GM21723 (cell line): Measurements from ENCODE around the gene TIE1.

ENCODE experiments used
- ATAC-seq: cut with Tn5 transposase; IDR thresholded peaks from one replicate; pipeline ENCODE4 v1.9.1; 2021; ENCODE audit warnings: mild to moderate bottlenecking, moderate library complexity; ENCODE audit not compliant: unreplicated experiment

TIE1 gene

DNA sequence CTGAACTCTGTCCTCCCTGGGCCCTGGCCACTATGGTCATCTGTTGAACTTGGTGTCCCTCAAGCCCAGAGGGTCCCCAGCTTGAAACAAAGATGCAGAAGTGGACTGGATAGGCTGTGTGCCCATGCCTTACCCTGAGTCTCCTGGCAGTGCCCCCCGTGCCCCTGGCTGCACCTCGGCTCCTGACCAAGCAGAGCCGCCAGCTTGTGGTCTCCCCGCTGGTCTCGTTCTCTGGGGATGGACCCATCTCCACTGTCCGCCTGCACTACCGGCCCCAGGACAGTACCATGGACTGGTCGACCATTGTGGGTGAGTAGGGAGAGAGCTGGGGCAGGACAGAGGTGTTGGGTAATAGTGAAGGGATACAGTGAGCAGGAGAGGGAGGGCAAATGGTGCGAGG lies 10.7 kb downstream of the TIE1 start:
- no peak for ATAC-seq

DNA sequence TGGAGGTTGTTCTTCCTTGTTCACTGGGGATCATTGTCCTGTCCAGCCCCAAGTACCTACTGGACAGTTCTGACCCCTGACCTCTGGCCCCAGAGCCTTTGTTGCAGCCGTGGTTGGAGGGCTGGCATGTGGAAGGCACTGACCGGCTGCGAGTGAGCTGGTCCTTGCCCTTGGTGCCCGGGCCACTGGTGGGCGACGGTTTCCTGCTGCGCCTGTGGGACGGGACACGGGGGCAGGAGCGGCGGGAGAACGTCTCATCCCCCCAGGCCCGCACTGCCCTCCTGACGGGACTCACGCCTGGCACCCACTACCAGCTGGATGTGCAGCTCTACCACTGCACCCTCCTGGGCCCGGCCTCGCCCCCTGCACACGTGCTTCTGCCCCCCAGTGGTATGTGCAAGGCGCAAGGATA lies 11.4 kb downstream of the TIE1 start:
- ATAC-seq, result no peak

DNA sequence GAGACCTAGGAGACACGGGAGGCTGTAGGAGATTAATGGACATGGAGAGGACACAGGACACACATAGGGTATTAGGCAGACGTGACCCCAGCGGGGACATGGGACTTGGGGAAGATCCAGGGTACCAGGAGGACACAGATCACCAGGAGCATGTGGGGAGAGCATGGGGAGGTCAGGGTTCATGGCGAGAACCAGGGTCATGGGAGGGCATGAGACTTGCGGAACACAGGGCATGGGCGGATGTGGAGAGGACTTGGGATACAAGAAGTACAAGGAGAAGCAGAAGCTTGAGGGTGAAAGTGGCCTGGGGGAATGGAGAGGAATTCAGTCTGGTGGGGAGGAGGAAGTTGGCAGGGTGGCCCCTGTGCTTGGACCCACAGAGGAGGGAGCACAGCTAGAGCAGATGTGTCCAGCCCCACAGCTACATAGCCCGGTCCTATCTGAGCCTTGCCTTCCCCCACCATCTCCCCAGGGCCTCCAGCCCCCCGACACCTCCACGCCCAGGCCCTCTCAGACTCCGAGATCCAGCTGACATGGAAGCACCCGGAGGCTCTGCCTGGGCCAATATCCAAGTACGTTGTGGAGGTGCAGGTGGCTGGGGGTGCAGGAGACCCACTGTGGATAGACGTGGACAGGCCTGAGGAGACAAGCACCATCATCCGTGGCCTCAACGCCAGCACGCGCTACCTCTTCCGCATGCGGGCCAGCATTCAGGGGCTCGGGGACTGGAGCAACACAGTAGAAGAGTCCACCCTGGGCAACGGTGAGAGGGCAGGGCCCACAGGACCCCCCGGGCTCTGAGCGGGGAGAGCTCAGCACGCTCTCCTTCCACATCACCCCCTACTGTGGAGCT lies 12.1 kb downstream of the TIE1 start:
- no peak for ATAC-seq

DNA sequence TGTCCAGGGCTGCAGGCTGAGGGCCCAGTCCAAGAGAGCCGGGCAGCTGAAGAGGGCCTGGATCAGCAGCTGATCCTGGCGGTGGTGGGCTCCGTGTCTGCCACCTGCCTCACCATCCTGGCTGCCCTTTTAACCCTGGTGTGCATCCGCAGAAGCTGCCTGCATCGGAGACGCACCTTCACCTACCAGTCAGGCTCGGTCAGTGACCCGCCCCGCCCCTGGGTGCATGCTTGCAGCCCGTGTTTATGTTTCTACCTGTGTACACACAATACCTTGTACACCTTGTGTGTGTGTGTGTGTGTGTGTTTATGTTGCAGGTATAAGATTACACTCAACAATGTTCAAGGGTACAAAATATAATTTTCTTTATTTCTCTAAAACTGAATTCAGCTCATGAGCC lies 13.0 kb downstream of the TIE1 start:
- no peak for ATAC-seq

DNA sequence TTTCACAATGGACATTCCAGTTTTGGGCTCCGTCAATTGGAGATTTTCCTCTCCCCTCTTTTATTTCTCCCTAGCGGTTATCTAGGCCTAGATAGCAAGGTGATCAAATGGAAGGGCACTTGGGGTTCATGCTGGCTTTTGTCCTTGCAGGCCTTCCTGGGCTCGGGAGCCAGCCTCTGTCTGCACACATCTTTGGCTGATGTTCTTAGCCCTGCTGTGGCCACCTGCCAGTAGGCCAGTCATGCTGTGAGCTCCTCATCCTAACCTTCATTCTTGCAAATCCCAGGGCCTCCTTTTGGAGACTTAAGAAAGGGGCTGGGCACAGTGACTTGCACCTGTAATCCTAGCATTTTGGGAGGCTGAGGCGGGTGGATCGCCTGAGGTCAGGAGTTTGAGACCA lies 13.5 kb downstream of the TIE1 start:
- no peak for ATAC-seq

DNA sequence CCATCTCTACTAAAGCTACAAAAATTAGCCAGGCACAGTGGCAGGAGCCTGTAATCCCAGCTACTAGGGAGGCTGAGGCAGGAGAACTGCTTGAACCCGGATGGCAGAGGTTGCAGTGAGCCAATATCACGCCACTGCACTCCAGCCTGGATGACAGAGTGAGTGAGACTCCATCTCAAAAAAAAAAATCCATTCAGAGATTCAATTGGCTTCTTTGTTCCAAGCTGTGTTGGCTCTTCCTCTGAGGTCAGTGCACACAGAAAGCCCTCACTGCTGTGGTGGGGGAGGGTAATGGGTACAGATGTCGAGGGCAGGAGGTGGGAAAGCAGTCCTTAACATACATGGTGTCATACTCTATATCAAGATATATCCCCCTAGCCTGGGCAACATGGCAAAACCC lies 14.7 kb downstream of the TIE1 start:
- no peak for ATAC-seq

DNA sequence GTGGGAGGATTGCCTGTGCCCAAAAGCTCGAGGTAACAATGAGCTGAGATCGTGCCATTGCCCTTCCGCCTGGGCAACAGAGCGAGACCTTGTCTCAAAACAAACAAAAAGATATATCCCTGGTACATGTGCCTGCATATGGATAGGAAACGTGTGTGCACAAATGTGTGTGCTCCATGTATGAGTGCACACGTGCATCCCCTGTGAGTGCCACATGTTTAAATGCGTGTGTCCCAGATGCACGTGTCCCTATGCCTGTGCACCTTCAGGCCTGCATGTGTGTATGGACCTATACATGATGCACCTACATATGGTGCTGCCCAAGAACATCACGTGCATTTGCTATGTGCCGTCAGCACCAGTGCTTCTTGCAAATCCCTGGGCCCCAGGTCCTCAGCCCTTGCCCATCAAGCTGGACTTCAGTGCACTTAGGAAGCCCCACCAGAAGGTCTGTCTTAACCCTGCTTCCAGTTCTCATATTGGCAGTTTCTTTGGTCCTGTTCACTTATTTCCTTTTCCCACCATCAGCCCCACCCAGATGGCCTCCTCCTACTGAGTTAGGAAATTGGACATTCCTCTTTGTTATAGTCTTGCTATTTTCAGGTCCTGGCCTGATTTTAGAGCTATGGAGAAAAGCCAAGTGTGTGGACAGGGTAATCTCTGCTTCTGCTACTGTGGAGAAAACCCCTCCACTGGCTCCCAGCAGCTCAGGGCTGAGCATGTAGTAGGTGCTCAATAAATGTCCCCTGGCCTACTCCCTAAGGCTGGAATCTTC lies 15.4 kb downstream of the TIE1 start:
- no peak for ATAC-seq

DNA sequence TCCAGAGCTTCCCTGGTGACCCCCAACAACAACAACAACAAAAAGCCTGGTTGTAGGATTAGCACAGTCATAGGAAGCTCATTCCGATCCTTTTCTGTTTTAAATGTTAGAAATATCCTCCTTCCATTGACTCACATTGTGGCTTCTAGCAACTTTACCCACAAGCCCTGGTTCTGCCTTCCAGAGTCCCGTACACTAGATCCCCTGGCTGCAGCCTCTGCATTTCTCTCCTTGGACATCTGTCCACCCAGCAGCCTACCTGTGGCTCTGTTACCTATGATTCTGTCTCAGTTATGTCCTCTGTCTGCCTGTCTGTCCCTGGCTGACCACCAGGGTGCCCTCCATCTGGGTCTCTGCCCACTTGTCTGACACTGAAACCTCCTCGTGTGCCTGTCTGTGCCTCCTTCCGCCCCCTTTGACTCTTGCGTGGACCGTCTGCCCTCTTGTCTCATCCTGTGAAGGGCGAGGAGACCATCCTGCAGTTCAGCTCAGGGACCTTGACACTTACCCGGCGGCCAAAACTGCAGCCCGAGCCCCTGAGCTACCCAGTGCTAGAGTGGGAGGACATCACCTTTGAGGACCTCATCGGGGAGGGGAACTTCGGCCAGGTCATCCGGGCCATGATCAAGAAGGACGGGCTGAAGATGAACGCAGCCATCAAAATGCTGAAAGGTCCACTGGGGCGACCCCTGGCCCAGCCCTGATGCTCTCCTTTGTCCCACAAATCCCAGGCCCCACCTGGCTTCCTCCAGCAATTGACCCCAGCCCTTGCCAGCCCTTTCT lies 16.1 kb downstream of the TIE1 start:
- no peak for ATAC-seq

DNA sequence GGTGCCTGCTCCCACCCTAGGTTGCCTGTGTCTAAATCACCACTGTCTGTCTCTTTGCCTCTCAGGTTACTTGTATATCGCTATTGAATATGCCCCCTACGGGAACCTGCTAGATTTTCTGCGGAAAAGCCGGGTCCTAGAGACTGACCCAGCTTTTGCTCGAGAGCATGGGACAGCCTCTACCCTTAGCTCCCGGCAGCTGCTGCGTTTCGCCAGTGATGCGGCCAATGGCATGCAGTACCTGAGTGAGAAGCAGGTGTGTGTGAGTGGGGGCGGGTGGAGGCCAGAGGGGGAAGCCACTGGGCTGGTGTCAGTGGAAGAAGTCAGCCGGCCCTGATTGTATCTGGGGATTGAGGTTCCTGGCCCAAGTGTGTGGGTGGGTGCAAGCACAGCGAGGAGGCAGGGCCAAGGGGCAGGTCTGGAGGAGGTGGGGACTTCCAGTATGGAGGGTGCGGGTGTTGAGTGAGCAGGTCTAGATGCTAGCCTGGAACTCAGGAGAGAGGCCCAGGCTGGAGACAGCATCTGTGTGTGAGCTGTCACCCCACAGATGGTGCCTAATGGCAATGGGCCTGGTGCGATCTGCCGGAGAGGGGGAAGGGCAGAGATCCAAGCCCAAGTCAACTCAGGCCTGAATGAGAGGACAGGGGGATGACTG lies 17.2 kb downstream of the TIE1 start:
- ATAC-seq, result no peak

DNA sequence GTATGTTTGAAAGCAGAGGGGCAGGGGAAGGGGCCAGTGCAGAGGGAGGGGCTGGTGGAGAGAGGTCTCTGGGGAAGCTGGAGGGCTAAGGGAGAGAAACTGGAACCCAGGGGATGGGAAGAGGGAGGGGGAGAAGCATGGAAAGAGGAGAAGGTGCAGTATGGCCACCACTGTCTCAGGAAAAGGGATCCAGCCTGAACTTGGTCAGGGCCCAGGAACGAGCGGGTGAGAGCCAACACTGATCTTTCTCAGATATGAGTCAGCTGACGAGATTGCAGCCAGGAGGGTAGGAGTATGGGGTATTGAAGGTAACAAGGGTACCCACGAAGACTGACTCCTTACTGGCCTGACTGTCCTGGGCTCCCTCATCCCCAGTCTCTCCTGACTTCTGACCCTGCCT lies 18.0 kb downstream of the TIE1 start:
- no peak for ATAC-seq

DNA sequence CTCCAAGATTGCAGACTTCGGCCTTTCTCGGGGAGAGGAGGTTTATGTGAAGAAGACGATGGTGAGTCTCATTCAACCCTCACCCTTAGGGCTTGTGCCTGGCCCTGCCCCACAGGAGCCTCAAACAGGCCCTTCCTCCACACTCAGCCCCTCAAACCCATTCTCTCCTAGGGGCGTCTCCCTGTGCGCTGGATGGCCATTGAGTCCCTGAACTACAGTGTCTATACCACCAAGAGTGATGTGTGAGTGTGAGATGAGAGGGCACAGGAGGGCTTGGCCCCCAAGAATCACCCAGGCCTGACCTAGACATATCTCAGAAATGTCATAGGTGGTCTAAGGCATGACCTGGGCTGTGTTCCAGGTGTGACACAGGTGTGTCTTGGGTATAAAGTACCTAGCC lies 18.5 kb downstream of the TIE1 start:
- no peak for ATAC-seq

DNA sequence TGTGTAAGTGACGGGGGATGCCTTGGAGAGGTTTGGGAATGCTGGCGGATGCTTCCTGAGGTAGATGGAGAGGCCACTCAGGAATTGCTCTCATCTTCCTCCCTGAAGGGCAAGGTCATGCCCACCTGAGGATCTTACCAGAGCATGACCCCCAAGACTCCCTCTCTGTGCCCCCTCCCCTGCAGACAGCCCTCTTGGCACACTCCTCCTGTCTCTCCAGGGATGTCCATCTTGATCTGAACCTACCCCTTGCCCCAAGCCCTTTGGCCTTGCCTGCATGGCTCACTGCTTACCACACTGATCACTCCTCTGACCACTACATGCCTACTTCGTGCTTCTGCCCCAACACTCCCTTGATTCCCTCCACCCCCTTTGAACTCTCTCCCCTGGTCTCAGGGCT lies 19.0 kb downstream of the TIE1 start:
- ATAC-seq, result no peak

DNA sequence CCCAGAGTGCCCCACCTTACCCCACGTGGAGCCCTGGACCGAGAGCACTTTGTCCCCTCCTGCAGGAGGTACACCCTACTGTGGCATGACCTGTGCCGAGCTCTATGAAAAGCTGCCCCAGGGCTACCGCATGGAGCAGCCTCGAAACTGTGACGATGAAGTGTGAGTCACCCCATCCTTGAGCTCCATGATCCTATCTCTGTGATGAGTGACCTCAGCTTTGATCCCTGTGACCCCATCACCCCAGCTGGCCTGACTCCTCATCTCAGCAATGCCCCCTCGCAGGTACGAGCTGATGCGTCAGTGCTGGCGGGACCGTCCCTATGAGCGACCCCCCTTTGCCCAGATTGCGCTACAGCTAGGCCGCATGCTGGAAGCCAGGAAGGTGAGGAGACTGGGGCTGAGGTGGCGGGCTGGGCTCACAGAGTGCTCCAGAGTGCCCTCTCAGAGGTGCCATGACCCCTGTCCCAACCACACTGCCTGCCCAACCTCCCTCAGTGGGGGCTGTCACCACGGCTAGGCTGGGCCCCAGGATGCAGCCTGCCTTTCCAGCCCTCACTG lies 20.6 kb downstream of the TIE1 start:
- no peak for ATAC-seq

DNA sequence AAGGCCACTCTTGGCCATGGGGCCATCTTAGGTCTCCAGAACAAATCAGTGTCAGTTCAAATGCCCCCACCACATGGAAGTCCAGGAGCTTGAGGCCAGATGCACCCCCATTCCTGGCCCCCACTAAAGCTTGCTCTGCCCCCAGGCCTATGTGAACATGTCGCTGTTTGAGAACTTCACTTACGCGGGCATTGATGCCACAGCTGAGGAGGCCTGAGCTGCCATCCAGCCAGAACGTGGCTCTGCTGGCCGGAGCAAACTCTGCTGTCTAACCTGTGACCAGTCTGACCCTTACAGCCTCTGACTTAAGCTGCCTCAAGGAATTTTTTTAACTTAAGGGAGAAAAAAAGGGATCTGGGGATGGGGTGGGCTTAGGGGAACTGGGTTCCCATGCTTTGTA lies 21.7 kb downstream of the TIE1 start:
- no peak for ATAC-seq

DNA sequence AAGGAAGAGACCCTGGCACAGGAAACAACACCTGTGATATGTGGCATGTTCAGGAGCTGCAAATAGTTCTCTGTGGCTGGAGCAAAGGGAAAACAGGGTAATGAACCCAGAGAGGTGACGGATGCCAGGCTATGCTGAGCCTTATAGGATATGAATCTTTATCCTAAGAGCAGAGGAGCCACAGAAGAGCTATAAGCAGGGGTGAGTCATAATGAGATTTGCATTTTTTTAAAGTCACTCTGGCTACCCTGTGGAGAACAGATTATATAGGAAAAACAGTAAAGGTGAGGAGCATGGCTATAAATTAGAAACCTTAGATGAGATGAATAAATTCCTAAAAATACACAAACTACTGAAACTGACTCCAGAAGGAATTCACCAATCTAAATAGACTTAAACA lies 24.0 kb downstream of the TIE1 start:
- no peak for ATAC-seq

DNA sequence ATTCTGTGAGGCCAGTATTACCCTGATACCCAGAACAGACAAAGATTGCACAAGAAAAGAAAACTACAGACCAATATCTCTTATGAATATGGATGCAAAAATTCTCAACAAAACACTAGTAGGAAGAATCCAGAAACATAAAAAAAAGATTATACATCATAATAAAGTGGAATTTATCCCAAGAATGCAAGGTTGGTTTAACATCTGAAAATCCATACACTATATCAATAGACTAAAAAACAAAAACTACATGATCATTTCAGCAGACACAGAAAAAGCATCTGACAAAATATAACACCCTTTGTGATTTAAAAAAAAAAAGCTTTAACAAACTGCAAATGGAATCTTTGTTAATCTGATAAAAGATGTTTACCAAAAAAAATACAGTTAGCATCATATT lies 24.6 kb downstream of the TIE1 start:
- ATAC-seq, result no peak

DNA sequence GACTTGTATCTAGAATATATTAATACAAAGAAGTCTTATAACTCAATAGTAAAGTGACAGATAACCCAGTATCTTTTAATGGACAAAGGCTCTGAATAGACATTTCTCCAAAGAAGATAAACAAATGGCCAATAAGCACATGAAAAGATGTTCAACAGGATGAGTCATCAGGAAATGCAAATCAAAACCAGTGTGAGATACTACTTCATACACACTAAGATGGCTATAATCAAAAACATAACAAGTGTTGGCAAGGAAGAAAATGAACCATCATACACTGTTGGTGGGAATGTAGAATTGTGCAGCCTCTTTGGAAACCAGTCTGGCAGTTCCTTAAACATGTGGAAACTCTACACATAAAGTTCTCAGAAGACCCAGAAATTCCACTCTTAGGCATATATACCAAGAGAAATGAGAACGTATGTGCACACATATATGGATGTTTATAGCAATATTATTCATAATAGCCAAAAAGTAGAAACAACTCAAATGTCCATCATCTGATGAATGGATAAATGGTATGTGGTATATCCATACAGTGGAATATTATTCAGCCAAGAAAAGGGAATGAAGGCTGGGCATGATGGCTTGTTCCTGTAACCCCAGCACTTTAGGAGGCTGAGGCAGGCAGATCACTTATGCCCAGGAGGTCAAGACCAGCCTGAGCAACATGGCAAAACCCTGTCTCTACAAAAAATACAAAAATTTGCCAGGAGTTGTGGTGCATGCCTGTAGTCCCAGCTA lies 26.9 kb downstream of the TIE1 start:
- no peak for ATAC-seq

DNA sequence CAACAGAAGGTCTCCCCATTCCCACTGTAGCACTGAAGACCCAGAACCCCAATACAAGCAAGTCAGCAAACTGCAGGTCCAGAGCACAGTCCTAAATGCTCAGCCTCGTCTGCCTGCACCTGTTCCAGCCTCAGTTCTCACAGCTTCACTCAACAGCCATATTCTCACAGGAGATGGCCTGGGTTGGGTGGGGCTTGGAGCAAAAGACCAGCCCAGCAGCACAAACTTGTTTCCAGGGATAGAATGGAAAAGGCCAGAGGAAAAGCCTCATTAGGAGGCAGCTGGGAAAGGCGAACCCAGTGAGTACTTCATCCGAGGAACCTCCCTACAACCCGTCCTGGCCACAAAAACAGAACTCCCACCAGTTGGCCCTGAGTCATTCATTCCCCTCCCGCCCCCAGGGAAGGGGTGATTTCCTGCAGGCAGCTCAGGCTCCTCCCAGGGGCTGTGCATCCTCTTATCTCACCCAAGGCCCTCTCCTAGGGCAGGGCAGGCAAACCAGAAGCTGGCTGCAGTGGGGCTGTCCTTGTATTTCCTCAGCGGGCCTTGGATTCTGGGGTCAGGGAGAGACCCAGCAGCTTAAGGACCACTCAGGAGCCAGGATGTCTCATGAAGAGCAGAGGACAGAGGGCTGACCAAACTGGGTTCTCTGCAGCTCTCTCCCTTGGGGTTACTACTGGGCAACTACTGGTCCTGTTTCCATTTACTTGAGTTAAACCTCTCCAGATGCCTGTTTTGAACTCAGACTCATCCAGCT lies 29.4 kb downstream of the TIE1 start:
- ATAC-seq, result no peak

DNA sequence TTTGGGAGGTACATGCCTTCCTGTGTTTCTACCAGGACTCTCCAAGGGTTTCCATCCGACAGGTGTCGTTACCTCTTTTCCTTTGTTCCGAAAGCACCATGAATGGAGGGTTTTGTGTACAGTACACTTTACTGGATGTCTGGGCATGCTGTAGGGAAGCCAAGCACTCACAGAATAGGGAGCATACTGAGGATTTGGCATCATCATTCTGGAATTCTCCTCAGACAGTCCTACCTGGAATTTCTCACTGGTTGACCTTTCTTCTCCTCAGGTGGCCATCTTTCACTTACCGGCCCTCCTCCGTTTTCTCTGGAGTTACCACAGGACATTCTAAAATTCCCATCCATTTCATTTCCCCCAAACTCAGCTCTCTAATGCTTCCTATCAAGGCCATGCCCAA lies 30.9 kb downstream of the TIE1 start:
- ATAC-seq, result no peak
